C4-2B (cell line): ENCODE results near the gene VAPA.

ENCODE experiments used
- CTCF ChIP-seq: fragments of 450-650 bp; conservative IDR thresholded peaks from 2 replicates; pipeline ENCODE4 v1.5.1; 2017; ENCODE audit warnings: mild to moderate bottlenecking
- ZFX ChIP-seq: fragments of 450-650 bp; IDR thresholded peaks from 2 replicates; pipeline ENCODE4 v1.6.1; 2017

- no peak for TF ChIP-seq CTCF
- TF ChIP-seq ZFX, result no peak
Measured at GRCh38 chr18:9898792-9899549, 14.8 kb upstream of the VAPA start.
